T47D (cell line): ENCODE measurements around the gene RNLS.

Experiments
- DNase-seq, 2 experiments: peaks; one replicate each; pipeline versions ENCODE4 v3.0.0 to v3.0.0-alpha.2; 2011 to 2012; ENCODE audit warnings: low read depth in 1 of 2, low spot score in 1 of 2
- JUND ChIP-seq: IDR thresholded peaks from 2 replicates; pipeline ENCODE4 v1.6.1; 2012; ENCODE audit warnings: low read depth
- in situ Hi-C: cut with HindIII; loops from 2 replicates; pipeline ENCODE4 v1.10.0; 2016; ENCODE audit warnings: low sequenced_read_pairs, low pct_unique_long_range_greater_than_20kb

The RNLS gene

DNA sequence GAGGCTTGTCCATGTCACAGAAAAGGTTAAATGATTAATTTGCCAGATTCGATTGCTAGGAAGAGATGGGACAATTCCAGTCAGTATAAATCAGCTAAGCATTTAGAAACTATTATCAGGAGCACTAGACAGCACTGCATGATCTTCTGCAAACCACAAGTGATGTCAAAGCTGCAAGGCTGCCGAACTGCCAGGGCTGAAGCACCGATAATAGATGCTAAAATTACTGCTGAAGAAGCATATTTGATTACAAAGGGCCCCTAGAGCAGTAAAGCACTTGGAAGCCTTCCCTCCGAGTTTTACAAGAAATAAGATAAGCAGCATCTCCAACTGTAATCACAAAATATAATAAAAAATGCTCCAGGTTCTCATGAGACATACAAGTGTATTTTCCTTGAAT is 40.6 kb downstream of the RNLS start:
- TF ChIP-seq JUND, result no peak
- no peak for DNase-seq
- in situ Hi-C loops, result no loop called here

GRCh38 chr10:88541116-88541626 is 41.9 kb downstream of the RNLS start:
- TF ChIP-seq JUND, result peak; percentile 94
- in situ Hi-C loops, result no loop called here
- DNase-seq, result peak in 1 of 2 experiments; percentile 73

DNA sequence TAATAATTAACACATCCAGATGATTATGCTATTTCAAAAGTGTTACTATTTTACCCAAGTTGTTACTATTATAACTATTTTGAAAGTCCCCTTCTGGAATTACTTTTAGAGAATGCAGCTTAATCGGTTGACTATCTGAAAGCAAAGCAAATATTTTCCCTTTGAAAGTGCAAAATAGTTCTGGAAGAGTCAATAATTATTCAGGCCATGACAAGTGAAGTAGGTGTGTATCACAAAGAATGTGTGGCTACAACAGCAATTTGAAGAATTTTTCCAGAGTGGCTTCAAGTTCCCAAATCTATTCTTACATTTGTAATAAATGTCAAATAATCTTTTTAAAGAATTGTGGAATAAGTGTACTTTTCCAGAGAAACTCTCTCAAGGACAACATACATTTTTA is 42.8 kb downstream of the RNLS start:
- DNase-seq, result peak in 1 of 2 experiments; percentile 63
- in situ Hi-C loops, result no loop called here
- TF ChIP-seq JUND, result peak; percentile 74

DNA sequence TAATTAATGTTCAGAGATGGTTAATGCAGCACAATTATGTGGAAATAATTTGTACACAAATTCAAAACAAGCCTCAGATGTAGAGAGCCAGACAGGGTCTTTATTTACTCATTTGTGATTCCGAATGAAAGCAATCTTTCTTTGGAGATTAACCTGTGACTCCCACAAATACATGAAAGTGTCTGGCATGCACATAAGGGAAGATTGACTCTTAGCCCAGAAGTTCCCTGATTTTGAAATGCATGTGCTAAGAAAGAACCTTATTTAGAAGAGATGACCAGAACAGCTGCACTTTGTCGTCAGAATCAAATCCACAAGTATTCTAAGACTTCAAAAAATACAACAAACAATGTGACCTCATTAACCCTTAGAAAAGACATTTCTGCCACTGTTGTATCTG is 45.1 kb downstream of the RNLS start:
- DNase-seq, result no peak
- no peak for TF ChIP-seq JUND
- in situ Hi-C loops, result no loop called here

GRCh38 chr10:88537322-88537721 is 45.8 kb downstream of the RNLS start:
- no peak for TF ChIP-seq JUND
- in situ Hi-C loops, result no loop called here
- no peak for DNase-seq

- no peak for DNase-seq
- in situ Hi-C loops, result no loop called here
- TF ChIP-seq JUND, result no peak
These were observed 46.7 kb downstream of the RNLS start for GRCh38 chr10:88536437-88536836.

DNA sequence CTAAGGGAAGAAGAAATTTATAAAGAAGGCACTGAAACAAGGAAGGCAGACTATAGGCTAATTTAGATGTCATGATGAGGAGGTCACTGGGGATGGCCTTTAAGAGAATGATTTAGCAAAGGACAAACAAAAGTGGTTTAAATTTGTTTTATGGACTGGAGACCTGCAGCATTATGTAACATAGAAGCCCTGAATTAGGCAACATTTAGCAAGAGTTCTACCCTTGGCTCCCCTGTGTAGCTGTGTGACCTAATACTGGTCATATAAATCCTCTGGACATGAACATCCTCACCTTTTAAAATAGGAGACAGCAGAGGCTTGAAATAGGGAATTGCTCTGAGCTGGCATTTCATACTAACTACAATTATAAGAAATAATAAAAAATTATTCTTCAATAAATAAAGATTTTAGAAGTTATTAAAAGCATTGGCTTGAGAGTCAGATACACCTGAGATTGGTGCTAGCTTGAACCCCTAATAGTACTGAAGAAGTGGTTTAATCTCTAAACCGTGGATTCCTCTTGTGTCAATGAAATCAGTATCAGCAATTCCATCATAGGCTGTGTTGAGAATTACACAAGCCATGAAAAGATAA is 48.9 kb downstream of the RNLS start:
- in situ Hi-C loops, result no loop called here
- no peak for TF ChIP-seq JUND
- no peak for DNase-seq

DNA sequence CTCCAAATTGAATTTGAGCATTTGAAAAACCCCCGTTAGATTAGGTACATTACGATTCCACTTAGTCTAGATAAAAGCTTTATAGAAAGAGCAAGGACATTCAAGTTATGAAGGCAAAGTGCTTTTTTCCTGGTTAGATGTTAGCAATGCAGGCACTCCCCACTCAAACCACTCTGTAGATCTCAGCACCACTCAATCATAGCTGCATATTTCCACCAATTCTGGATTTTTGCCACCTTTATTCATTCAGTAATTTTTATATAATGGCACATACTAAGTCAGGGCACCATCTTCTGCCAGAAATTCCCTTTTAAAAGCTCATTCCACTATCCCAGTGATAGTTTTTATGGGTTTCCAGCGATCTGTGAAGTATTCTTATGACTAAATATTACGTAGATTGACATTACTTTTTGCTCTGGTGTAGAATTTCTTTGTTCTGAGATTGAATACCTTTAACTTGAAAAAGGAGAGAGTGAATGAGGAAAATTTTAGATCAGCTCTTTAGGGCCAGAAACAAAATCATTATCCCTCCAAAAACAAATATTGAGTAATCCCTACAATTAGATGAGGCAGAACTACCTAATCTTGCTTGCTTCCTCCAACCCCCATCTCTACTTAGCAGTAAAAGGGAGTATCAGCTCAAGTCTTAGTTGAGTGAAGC is 51.6 kb downstream of the RNLS start:
- DNase-seq, result no peak
- TF ChIP-seq JUND, result no peak
- in situ Hi-C loops, result no loop called here

DNA sequence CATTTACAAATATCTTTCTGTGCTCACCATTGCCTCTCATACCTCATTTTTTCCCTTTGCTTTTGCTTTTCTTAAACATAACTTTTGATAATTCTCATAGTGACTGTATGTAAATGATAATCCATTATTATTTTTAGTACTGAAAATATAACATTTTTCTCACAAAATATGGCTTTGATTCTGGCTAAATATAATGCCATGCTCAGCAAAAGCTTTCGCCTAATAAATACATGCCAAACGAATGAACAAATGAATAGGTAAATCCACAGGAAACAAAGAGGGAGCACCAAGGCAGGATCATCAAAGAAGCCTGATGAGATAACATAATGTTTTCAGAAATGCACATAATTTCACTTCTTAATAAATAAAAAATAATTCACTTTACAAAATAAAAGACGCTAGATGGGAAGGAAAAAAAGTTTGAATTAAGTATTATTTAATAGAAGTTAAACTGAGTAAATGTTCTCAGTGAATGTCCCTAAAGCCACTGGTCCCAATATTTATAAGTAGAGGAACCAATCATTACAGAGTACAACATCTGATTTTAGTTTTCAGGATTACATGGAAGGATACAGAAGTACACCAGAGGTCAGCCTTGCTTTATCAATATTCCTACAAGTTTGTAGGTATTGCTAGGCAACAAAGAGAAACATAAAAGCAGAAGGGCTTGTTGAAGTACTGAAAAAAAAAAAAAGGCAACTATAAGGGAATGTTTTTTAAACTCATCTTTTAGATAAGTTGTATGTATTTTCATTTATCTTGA is 52.3 kb downstream of the RNLS start:
- no peak for TF ChIP-seq JUND
- in situ Hi-C loops, result no loop called here
- DNase-seq, result no peak

GRCh38 chr10:88530093-88530492 is 53.0 kb downstream of the RNLS start:
- in situ Hi-C loops, result no loop called here
- DNase-seq, result no peak
- no peak for TF ChIP-seq JUND

DNA sequence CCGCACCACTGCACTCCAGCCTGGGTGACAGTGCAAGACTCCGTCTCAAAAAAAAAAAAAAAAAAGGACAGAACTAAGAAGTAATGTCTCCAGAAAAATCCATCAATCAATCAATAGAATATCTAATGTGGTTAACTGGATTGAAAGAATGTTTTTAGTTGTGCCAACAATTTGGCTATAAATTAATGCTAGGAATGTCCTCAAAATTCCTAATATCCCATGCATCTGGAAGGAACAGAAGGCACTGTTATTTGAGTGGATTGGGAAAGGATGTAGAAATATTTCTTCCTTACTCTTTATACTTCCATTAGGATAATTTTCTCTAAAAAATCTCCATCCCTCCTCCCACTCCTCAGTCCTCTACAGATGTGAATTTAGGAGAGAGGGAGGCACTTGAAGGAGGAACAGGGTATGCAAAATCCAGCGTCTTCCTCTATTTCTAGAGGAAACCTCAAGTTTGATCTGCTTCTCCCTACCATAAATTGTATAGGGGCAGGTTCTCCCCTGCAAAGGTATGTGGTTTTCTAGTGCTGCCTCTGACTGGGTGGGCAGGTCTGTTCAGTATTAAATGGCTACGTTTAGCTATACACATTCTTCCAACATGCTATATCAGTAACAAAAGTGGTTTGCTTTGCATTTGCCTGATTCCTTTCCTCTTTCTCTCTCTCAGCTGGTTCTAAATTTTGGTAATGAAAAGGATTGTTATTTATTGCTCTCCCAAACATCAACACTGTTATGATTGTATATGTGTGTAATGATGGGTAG is 54.1 kb downstream of the RNLS start:
- DNase-seq, result no peak
- in situ Hi-C loops, result no loop called here
- no peak for TF ChIP-seq JUND

DNA sequence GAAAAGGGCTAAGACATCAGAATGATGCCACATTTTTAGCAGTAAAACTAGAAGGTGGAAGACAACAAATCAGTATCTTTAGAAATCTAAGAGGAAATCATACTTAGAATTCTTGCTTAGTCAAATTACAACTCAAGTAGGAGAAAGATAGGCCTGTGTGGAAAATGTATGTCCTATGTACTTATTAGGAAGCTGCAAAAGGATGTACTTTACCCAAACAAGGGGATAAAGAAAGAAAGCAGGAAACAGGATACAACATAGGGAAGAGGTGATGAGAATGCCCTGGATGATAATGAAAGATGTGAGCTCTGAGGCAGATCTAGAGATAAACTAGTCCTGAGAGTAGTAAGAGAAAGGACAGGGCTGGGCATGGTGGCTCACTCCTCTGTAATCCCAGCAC is 54.9 kb downstream of the RNLS start:
- DNase-seq, result no peak
- TF ChIP-seq JUND, result no peak
- in situ Hi-C loops, result no loop called here

- in situ Hi-C loops, result no loop called here
- DNase-seq, result no peak
- TF ChIP-seq JUND, result no peak
These were observed 55.9 kb downstream of the RNLS start for GRCh38 chr10:88527245-88527644.
